GM12872 (cell line): ENCODE results near the gene ZNF580.

Source experiments
- TF ChIP-seq, protein P1 (sequence below): IDR thresholded peaks from 3 replicates; pipeline ENCODE4 v1.5.1; 2011; ENCODE audit warnings: low read depth, mild to moderate bottlenecking, low read length, moderate library complexity; ENCODE audit not compliant: insufficient read depth

The ZNF580 gene

DNA sequence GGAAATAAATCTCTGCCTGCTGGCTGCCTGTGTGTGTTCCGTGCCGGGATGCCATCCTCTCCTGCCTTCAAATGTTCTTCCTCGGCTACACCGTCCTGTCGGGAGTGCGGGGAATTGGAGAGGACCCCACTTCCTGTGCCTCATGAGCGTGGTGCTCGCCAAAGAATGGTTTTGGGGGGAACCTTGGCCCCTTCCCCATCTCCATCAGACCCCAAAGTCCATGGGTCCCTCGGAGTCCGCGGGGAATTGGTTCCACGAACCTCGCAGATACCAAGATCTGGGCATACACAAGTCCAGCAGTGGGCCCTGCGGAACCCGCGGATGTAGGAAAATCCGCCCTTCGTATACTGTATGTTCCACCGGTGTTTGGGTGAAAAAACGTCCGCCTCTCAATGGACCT, 37.7 kb upstream of the ZNF580 start:
- TF ChIP-seq, protein P1, sequence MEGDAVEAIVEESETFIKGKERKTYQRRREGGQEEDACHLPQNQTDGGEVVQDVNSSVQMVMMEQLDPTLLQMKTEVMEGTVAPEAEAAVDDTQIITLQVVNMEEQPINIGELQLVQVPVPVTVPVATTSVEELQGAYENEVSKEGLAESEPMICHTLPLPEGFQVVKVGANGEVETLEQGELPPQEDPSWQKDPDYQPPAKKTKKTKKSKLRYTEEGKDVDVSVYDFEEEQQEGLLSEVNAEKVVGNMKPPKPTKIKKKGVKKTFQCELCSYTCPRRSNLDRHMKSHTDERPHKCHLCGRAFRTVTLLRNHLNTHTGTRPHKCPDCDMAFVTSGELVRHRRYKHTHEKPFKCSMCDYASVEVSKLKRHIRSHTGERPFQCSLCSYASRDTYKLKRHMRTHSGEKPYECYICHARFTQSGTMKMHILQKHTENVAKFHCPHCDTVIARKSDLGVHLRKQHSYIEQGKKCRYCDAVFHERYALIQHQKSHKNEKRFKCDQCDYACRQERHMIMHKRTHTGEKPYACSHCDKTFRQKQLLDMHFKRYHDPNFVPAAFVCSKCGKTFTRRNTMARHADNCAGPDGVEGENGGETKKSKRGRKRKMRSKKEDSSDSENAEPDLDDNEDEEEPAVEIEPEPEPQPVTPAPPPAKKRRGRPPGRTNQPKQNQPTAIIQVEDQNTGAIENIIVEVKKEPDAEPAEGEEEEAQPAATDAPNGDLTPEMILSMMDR: no peak

DNA sequence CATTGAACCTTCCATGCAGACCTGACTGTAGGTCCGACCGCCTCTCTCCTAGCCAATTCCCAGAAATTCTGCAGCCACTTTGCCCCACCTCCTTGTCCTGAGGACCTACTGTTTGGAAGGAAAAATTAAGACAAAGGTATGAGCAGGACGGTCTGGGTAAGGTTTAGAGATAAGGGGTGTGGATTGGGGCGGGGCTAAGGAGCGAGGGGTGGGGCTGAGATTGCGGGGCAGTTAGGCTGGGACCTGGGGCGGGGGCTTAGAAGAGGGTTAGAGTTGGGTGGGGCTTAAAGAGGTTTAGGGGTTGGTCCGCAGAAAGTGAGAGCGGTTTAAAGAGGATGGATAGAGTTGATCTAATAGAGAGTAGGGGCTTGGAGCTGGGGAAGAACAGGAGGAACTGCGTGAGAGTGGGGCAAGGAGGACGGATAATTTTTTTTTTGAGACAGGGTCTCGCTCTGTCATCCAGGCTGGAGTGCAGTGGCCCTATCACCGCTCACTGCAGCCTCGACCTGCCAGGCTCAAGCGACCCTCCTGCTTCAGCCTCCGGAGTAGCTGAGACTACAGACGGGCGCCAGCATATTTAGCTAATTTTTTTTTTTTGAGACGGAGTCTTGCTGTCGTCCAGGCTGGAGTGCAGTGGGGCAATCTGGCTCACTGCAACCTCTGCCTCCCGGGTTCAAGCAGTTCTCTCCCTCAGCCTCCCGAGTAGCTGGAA, 37.1 kb upstream of the ZNF580 start:
- TF ChIP-seq, protein P1: no peak

DNA sequence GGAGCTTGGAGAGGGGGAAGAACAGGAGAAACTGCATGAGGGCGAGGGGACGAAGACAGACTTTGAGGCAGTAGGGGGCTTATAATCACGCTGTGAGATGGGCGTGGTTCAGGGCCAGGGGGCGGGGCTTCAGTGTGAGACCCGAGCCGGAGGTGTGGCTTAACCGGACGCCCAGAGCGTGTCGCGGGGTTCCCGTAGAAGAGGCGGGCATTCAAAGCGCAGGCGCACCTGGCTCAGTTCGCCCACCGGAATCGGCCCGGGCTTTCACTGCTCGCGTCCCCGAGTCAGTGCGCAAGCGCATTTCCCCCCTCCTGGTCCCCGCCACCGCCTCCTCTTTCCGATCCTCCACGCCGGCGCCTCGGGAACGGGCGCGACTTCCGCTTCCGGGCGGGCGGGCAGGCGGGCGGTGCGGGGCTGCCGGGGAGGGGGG, 35.6 kb upstream of the ZNF580 start:
- TF ChIP-seq, protein P1: no peak

DNA sequence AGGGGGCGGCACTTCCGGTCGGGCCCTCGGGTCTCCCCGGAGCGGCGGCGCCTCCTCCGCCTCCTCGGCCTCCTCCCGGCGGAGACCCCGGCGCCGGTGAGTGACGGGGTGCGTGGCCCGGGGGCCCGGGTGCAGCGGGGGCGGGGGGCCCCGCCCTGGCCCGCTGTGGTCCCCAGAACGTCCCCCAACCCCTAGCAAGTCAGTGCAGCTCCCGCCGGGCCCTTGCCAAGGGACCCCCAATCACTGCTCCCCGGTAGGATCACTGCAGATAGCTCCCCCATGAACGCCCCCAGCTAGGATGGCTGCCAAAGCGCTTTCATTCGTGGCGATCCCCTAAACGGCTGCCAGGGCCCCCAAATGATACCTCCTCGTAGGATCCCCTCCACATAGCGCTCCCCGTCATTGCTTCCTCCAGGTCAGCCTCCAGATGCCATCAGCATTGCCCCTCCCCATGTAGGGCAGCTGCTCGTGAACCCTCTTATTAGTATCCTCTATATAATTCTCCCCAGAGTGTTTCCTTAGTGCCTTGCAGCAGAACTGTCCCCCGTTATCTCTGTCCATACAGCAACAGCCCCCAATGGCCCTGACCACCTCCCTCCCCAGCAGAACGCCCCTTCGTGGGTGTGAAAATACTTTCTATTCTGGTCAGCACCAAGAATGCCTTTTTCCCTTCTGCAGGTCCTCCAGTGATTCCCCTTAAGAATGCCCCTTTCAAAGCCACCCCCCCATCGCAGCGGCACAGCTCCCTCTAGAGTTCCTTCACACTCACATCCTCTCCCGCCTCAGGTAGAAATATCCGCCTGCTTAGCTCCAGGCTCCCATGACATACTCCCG, 34.9 kb upstream of the ZNF580 start, which contains the start of gene ZNF865:
TSS of gene ZNF865 (plus strand) at position 11 of the 834 bp plus-strand sequence. CDS start 7,972 bp downstream, outside the sequence.
- TF ChIP-seq, protein P1: peak; percentile 77

DNA sequence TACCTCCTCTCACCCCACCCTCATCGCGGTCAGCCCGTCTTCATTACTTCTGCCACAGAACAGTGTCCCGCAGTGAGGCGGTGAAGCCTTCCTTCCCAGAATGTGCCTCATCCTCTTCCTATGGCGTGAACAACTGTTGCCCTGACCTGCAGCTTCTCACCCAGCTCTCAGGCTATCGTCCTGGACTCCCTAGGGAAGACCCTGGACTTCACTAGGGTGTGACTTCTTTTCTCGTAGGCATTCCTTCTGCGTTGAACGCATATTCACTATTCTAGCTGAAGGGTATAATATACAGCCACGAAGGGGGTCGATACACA, 34.4 kb upstream of the ZNF580 start:
- TF ChIP-seq, protein P1: no peak

DNA sequence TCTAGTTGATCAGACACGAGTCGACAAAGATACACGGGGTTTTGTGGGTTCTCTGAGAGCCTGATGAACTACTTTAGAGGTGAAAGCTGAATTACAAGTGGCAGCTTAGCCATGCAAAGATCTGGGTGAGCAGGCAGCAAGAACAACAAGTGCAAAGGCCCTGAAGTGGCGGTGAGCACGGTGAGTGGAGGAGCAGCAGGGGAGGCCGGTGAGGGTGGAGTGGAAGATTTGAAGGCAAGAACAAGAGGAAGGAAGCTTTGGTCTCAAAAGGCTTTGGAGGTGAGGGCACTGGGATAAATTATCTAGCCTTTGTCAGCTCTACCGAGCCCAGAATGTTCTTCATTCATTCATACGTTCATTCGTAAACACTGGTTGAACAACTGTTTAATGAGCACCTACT, 34.0 kb upstream of the ZNF580 start:
- TF ChIP-seq, protein P1: no peak

DNA sequence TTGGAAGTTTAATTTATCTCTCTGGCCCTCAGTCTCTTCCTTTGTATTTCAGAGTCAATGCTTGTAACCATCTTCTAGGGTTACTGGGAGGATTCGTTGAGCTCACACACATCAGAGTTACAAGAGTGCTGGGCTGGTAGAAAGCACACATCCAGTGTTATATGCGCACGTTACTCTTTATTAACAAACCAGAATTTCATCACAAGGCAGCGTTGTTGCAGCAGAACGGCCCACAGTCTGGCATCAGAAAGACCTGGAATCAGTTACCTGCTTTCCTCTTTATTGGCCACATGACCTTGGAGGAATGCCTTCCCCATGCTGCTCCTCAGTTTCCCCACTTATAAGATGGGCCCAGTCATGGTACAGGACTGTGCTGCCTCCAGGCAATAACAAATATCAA, 31.5 kb upstream of the ZNF580 start:
- TF ChIP-seq, protein P1: no peak
